ENCODE results near the gene ANTKMT.

ANTKMT gene

DNA sequence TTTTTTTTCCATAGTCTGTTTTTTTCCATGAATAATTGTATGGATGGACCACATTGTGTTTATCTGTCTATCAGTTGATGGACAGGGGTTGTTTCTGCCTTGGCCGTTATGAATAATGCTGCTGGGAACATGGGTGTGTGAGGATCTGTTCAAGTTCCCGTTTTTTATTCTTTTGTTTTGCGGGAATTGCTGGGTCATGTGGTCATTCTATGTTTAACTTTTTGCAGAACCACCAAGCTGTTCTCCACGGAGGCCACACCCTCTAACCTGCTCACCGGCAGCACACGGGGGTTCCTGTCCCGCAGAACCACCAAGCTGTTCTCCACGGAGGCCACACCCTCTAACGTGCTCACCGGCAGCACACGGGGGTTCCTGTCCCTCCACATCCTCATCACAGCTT, 33.7 kb downstream of the ANTKMT start:
- no peak for DNase-seq
- intact Hi-C loops (cut with DNase I), result no loop called here

- intact Hi-C loops (cut with DNase I), result no loop called here
- DNase-seq, result no peak
Observed at GRCh38 chr16:756428-756827, 35.5 kb downstream of the ANTKMT start.

DNA sequence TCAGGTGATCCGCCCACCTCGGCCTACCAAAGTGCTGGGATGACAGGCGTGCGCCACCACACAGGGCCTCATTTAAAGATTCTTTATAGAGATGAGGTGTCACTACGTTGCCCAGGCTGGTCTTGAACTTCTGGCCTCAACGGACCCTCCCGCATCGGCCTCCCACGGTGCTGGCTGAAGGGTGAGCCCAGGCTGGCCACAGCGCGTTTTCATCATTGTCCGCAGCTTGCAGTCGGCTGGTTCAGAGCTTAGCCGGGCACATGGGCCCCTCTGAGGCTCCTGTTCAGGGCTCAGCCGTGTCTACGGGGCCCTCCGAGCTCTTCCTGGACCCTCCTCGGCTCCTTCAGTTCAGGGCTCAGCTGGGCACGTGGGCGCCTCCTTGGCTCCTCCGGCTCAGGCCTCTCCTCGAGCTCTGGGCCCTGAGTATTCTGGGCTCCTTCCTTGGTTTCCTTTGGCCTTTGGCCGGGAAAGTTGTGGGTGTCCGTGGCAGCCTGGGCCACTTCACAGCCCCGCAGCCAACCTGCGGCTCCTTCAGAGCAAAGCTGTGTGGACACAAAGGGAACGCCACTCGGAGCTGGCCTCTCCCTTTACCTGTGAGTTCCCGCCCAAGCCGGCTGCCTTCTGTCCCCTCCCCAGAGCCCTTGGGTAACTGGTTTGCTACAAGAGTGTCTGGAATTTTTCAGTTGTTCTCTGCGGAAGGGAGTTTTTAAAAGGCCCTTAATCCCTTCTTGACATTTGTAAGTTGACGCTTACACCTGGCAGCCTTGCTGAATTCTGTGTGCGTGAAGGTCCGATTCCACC, 38.4 kb downstream of the ANTKMT start:
- intact Hi-C loops (cut with DNase I), result no loop called here
- DNase-seq, result no peak

DNA sequence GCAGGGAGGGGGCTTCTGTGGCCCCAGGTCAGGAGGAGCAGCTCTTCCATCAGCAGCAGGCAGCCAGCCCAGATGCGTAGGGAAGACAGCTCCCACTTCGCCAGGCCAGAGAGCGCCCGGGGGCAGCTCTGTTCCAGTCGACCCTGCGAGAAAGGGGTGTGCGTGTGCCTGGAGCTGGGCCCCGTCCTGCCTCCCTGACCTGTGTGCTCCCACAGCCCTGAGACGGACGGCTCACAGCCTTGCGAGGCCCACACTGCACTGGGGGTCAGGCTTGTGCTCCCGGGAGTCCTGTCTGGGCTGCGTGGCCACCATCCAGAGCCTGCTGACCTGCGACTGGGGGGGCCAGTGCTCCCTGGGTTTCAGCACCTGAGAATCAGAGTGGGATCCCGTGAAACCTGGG, 39.1 kb downstream of the ANTKMT start:
- DNase-seq, result no peak

GRCh38 chr16:760545-761343, 39.8 kb downstream of the ANTKMT start, which contains the start of gene MSLN:
Gene MSLN, plus strand, starts transcription at chr16:760734. Its CDS starts 1,947 bp downstream, at chr16:762681.
- intact Hi-C loops (cut with DNase I), result no loop called here
- no peak for DNase-seq

More for the DNA sequence above, 39.1 kb downstream of the ANTKMT start:
- intact Hi-C loops (cut with DNase I), result no loop called here

GRCh38 chr16:761625-762513, 40.9 kb downstream of the ANTKMT start:
- no peak for DNase-seq
- intact Hi-C loops (cut with DNase I), result no loop called here

DNA sequence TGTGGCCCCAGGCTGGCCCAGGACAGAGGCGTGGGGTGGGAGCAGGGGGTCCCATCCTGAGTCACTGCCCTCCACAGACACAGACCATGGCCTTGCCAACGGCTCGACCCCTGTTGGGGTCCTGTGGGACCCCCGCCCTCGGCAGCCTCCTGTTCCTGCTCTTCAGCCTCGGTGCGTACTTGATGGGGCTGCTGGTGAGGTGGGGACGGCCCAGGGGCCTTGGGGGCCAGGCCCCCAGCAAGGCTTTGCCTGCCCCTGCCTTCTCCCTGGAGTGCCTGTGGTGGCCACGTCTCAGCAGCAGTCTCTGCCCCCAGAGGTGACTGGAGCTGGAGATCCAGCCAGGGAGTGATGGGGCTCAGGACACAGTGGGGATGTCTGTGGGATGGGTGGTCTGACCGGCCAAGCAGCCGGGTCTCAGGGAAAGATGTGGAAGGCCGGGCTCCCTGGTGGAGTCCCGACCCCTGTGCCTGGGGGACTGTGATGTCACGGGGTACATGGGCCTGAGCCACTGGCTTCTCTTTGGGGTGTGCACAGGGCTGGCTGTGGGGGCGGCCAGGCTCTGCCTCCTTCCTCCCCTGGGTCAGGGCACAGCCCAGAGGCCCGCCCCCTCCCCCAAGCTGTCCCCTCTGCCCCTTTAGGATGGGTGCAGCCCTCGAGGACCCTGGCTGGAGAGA, 41.8 kb downstream of the ANTKMT start:
- intact Hi-C loops (cut with DNase I), result no loop called here
- no peak for DNase-seq

DNA sequence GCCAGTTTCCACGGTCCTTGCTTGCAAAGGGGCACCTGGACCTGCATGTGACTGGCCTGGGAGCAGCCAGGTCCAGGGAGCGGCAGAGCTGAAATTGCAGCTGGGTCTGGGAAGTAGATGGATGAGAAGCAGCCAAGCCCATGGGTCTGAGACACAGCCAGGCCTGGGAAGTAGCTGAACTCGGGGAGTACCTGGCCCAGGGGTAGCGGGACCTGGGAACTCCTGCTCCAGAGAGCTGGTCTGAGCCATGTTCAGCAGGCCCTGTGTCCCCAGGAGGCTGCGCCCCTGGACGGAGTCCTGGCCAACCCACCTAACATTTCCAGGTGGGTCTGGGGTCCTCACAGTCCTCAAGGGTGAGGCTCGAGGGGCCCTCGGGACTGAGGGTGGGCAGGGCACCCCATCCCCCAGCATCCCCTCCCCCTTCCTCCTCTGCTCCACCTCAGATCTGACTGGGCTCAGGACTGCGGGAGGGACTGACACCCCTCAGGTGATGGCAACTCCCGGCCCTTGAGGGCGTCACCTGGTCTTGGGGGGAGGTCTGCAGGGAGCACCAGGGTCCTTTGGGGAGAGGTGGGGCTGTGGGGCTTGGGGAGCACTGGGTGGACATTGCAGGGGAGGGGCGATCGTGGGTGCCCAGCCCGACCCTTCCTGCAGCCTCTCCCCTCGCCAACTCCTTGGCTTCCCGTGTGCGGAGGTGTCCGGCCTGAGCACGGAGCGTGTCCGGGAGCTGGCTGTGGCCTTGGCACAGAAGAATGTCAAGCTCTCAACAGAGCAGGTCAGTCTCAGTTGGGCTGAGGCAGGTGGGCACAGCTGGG, 42.6 kb downstream of the ANTKMT start:
- intact Hi-C loops (cut with DNase I), result no loop called here
- DNase-seq, result no peak

GRCh38 chr16:764184-764750, 43.3 kb downstream of the ANTKMT start:
- no peak for DNase-seq
- intact Hi-C loops (cut with DNase I), result no loop called here

- intact Hi-C loops (cut with DNase I), result no loop called here
- DNase-seq, result no peak
Observed at GRCh38 chr16:764848-765487, 44.0 kb downstream of the ANTKMT start.

- DNase-seq, result no peak
- intact Hi-C loops (cut with DNase I), result no loop called here
Observed at GRCh38 chr16:765488-765865, 44.5 kb downstream of the ANTKMT start.

DNA sequence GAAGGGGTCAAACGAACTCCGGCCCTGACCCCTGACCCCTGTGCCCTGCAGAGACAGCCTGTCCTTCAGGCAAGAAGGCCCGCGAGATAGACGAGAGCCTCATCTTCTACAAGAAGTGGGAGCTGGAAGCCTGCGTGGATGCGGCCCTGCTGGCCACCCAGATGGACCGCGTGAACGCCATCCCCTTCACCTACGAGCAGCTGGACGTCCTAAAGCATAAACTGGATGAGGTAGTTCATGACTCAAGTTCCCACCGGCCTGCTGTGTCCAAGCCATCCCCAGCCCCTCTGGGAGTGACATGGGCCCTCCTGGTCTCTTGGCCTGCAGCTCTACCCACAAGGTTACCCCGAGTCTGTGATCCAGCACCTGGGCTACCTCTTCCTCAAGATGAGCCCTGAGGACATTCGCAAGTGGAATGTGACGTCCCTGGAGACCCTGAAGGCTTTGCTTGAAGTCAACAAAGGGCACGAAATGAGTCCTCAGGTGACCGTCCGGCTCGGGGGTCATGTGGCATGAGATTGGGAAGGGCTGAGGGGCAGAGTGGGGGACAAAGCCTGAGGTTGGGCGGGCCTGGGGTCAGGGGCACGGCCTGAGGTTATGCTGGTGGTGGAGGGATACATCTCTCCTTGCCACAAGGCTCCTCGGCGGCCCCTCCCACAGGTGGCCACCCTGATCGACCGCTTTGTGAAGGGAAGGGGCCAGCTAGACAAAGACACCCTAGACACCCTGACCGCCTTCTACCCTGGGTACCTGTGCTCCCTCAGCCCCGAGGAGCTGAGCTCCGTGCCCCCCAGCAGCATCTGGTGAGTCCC, 45.3 kb downstream of the ANTKMT start:
- no peak for DNase-seq
- intact Hi-C loops (cut with DNase I), result no loop called here

DNA sequence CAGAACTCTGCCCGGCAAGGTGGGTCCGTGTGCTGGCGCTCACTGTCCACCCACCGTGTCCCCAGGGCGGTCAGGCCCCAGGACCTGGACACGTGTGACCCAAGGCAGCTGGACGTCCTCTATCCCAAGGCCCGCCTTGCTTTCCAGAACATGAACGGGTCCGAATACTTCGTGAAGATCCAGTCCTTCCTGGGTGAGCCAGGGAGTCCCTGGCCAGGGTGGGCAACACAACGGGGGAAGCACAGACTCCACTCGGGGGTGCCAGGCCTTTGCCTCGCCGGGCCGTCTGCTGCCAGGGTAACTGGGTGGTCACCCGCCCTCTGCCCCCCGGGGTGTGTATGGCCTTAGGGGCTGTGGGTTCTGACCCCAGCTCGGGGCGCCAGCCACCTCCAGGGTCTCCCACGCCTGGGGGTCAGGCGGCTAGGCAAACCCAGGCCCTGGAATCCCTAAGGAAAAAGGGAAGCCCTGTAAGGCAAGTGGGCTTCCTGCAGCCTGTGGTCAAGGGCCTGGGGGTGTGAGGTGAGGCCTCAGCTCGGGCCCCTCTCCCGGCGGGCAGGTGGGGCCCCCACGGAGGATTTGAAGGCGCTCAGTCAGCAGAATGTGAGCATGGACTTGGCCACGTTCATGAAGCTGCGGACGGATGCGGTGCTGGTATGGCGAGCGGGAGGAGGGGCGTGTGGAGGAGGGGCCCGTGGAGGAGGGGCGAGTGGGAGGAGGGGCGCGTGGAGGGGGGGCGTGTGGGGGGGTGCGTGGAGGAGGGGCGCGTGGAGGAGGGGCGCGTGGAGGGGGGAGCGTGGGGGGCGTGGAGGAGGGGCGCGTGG, 46.1 kb downstream of the ANTKMT start:
- intact Hi-C loops (cut with DNase I), result no loop called here

DNA sequence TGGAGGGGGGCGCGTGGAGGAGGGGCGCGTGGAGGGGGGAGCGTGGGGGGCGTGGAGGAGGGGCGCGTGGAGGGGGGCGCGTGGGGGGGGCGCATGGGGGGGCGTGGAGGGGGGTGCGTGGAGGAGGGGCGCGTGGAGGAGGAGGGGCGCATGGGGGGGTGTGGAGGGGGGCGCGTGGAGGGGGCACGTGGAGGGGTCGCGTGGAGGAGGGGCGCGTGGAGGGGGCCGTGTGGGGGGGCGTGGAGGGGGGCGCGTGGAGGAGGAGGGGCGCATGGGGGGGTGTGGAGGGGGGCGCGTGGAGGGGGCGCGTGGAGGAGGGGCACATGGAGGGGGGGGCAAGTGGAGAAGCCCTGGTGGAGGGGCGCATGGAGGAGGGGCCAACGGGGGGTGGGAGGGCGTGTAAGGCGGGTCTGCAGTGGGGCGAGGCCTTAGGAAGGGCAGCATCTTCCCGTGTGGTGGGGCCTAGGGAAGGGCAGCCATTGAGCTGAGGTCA, 46.8 kb downstream of the ANTKMT start:
- no peak for DNase-seq

More for the DNA sequence above, 46.1 kb downstream of the ANTKMT start:
- no peak for DNase-seq

DNA sequence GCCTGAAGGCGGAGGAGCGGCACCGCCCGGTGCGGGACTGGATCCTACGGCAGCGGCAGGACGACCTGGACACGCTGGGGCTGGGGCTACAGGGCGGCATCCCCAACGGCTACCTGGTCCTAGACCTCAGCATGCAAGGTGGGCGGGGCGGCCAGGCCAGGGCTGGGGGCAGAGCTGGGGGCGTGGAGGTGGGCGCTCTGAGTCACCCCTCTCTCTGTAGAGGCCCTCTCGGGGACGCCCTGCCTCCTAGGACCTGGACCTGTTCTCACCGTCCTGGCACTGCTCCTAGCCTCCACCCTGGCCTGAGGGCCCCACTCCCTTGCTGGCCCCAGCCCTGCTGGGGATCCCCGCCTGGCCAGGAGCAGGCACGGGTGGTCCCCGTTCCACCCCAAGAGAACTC, 47.5 kb downstream of the ANTKMT start:
- intact Hi-C loops (cut with DNase I), result no loop called here
- DNase-seq, result no peak

More for the DNA sequence above, 46.8 kb downstream of the ANTKMT start:
- intact Hi-C loops (cut with DNase I), result no loop called here

GRCh38 chr16:769184-769784, 48.3 kb downstream of the ANTKMT start:
- intact Hi-C loops (cut with DNase I), result no loop called here

More at GRCh38 chr16:769184-769784, 48.3 kb downstream of the ANTKMT start:
- peak in 1 of 10 donors; percentile 67 for DNase-seq

Data from posterior cingulate gyrus (tissue), 11 donors.